SK-N-SH treated with all-trans-retinoic acid at 6 μM for 48 hours (cell line): ENCODE data around the gene SRRM2.
A peak's percentile ranks its signal among the peaks of the same experiment; 100 is the strongest.
"Not testable (repeated sequence)": the region's sequence is repeated elsewhere in the genome, so short reads cannot be mapped to it uniquely, and the experiment has no call there.

Experiments used
- ATAC-seq: fragments of 200-7000 bp; cut with Tn5 transposase; 3 replicates; pipeline ENCODE4 v1.9.1; 2020; ENCODE audit warnings: mild to moderate bottlenecking, moderate library complexity
- ARNTL ChIP-seq: fragments of 450-650 bp; formaldehyde crosslinking; IDR thresholded peaks from 2 replicates; pipeline ENCODE4 v1.5.0; 2020; ENCODE audit warnings: low read depth, mild to moderate bottlenecking, moderate library complexity, borderline replicate concordance
- BACH2 ChIP-seq: fragments of 250-450 bp; sonication (Bioruptor Pico); IDR thresholded peaks from 2 replicates; pipeline ENCODE4 v1.9.0; 2021; ENCODE audit warnings: mild to moderate bottlenecking, borderline replicate concordance
- ESRRG ChIP-seq: fragments of 250-450 bp; sonication (Bioruptor Pico); IDR thresholded peaks from 2 replicates; pipeline ENCODE4 v1.6.1; 2021; ENCODE audit warnings: mild to moderate bottlenecking
- GLIS3 ChIP-seq: fragments of 250-450 bp; sonication (Bioruptor Pico); IDR thresholded peaks from 2 replicates; pipeline ENCODE4 v1.5.0; 2020; ENCODE audit warnings: mild to moderate bottlenecking, moderate library complexity
- ISL1 ChIP-seq: fragments of 250-450 bp; sonication (Bioruptor Pico); IDR thresholded peaks from 2 replicates; pipeline ENCODE4 v2.1.2; 2022; ENCODE audit warnings: mild to moderate bottlenecking, moderate library complexity
- OSR1 ChIP-seq: fragments of 250-450 bp; sonication (Bioruptor Pico); IDR thresholded peaks from 2 replicates; pipeline ENCODE4 v1.8.0; 2022; ENCODE audit warnings: moderate library complexity, mild to moderate bottlenecking, inconsistent platforms
- PPARA ChIP-seq: fragments of 250-450 bp; sonication (Bioruptor Pico); IDR thresholded peaks from 2 replicates; pipeline ENCODE4 v1.5.0; 2020; ENCODE audit warnings: mild to moderate bottlenecking, borderline replicate concordance
- RARB ChIP-seq: fragments of 250-450 bp; sonication (Bioruptor Pico); IDR thresholded peaks from 2 replicates; pipeline ENCODE4 v1.8.0; 2021; ENCODE audit warnings: mild to moderate bottlenecking, moderate library complexity
- SNAI2 ChIP-seq: fragments of 250-450 bp; sonication (Bioruptor Pico); IDR thresholded peaks from 2 replicates; pipeline ENCODE4 v1.5.0; 2020; ENCODE audit warnings: mild to moderate bottlenecking, moderate library complexity
- TCF4 ChIP-seq: fragments of 250-450 bp; sonication (Bioruptor Pico); IDR thresholded peaks from 2 replicates; pipeline ENCODE4 v1.8.0; 2021; ENCODE audit warnings: mild to moderate bottlenecking, moderate library complexity, borderline replicate concordance
- TOX ChIP-seq: fragments of 250-450 bp; sonication (Bioruptor Pico); IDR thresholded peaks from 2 replicates; pipeline ENCODE4 v1.8.0; 2021; ENCODE audit warnings: mild to moderate bottlenecking, moderate library complexity, borderline replicate concordance
- ZC3H10 ChIP-seq: fragments of 250-450 bp; sonication (Bioruptor Pico); IDR thresholded peaks from 2 replicates; pipeline ENCODE4 v1.5.1; 2021; ENCODE audit warnings: mild to moderate bottlenecking, moderate library complexity
- ZFP30 ChIP-seq: fragments of 450-650 bp; formaldehyde crosslinking; IDR thresholded peaks from 2 replicates; pipeline ENCODE4 v1.5.0; 2022; ENCODE audit warnings: mild to moderate bottlenecking, moderate library complexity
- ZNF70 ChIP-seq: fragments of 450-650 bp; formaldehyde crosslinking; IDR thresholded peaks from 2 replicates; pipeline ENCODE4 v1.5.0; 2020; ENCODE audit warnings: mild to moderate bottlenecking, moderate library complexity
- TF ChIP-seq, protein P1 (sequence below): fragments of 250-450 bp; sonication (Bioruptor Pico); IDR thresholded peaks from 2 replicates; pipeline ENCODE4 v1.5.1; 2021; ENCODE audit warnings: mild to moderate bottlenecking, moderate library complexity
- TF ChIP-seq, protein P2 (sequence below): fragments of 250-450 bp; sonication (Bioruptor Pico); IDR thresholded peaks from 2 replicates; pipeline ENCODE4 v1.8.0; 2020; ENCODE audit warnings: mild to moderate bottlenecking, moderate library complexity, borderline replicate concordance
- TF ChIP-seq, protein P3 (sequence below): fragments of 250-450 bp; sonication (Bioruptor Pico); IDR thresholded peaks from 2 replicates; pipeline ENCODE4 v1.5.1; 2020; ENCODE audit warnings: low read depth, mild to moderate bottlenecking, moderate library complexity
- TF ChIP-seq, protein P4 (sequence below): fragments of 250-450 bp; sonication (Bioruptor Pico); IDR thresholded peaks from 2 replicates; pipeline ENCODE4 v1.5.0; 2020; ENCODE audit warnings: mild to moderate bottlenecking, moderate library complexity

SRRM2 gene

DNA sequence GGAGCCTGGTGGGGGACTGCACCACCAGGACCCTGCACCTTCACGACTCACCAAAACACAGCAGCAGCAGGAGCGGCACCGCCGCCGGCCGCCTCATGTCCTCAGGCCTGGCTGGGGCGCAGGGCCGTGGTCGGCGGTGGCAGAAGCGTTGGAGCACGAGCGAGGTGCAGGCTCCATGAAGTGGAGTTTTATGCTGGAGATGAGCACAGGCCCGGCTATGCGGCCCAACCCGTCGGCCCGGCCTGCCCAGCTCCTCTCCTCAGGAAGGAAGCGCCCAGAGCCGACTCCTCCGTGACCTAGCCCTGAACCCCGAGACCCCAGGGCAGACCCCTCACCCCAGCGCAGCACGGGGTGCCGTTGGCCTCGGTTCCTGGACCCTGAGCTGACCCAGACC lies 32.4 kb upstream of the SRRM2 start, which contains the start of gene PRSS27:
TSS of gene PRSS27 (minus strand) at position 161 of the 394 bp plus-strand sequence. CDS start at position 97, 64 bp downstream.
- no peak for TF ChIP-seq GLIS3 (CRISPR knock-in tag)
- TF ChIP-seq PPARA (CRISPR knock-in tag) = no peak
- no peak for TF ChIP-seq OSR1 (CRISPR knock-in tag)
- TF ChIP-seq, protein P1, sequence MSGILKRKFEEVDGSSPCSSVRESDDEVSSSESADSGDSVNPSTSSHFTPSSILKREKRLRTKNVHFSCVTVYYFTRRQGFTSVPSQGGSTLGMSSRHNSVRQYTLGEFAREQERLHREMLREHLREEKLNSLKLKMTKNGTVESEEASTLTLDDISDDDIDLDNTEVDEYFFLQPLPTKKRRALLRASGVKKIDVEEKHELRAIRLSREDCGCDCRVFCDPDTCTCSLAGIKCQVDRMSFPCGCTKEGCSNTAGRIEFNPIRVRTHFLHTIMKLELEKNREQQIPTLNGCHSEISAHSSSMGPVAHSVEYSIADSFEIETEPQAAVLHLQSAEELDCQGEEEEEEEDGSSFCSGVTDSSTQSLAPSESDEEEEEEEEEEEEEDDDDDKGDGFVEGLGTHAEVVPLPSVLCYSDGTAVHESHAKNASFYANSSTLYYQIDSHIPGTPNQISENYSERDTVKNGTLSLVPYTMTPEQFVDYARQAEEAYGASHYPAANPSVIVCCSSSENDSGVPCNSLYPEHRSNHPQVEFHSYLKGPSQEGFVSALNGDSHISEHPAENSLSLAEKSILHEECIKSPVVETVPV (CRISPR knock-in tag) = no peak
- TF ChIP-seq ESRRG (CRISPR knock-in tag) = no peak
- no peak for TF ChIP-seq TCF4 (CRISPR knock-in tag)
- TF ChIP-seq SNAI2 = no peak
- no peak for TF ChIP-seq ZFP30 (CRISPR knock-in tag)
- TF ChIP-seq BACH2 (CRISPR knock-in tag) = no peak
- TF ChIP-seq ZNF70 = no peak
- TF ChIP-seq ARNTL (CRISPR knock-in tag) = no peak
- no peak for TF ChIP-seq TOX (CRISPR knock-in tag)
- no peak for TF ChIP-seq ISL1 (CRISPR knock-in tag)
- TF ChIP-seq, protein P2, sequence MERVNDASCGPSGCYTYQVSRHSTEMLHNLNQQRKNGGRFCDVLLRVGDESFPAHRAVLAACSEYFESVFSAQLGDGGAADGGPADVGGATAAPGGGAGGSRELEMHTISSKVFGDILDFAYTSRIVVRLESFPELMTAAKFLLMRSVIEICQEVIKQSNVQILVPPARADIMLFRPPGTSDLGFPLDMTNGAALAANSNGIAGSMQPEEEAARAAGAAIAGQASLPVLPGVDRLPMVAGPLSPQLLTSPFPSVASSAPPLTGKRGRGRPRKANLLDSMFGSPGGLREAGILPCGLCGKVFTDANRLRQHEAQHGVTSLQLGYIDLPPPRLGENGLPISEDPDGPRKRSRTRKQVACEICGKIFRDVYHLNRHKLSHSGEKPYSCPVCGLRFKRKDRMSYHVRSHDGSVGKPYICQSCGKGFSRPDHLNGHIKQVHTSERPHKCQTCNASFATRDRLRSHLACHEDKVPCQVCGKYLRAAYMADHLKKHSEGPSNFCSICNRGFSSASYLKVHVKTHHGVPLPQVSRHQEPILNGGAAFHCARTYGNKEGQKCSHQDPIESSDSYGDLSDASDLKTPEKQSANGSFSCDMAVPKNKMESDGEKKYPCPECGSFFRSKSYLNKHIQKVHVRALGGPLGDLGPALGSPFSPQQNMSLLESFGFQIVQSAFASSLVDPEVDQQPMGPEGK (CRISPR knock-in tag) = no peak
- no peak for TF ChIP-seq RARB (CRISPR knock-in tag)
- TF ChIP-seq, protein P3, sequence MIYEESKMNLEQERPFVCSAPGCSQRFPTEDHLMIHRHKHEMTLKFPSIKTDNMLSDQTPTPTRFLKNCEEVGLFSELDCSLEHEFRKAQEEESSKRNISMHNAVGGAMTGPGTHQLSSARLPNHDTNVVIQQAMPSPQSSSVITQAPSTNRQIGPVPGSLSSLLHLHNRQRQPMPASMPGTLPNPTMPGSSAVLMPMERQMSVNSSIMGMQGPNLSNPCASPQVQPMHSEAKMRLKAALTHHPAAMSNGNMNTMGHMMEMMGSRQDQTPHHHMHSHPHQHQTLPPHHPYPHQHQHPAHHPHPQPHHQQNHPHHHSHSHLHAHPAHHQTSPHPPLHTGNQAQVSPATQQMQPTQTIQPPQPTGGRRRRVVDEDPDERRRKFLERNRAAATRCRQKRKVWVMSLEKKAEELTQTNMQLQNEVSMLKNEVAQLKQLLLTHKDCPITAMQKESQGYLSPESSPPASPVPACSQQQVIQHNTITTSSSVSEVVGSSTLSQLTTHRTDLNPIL = no peak

DNA sequence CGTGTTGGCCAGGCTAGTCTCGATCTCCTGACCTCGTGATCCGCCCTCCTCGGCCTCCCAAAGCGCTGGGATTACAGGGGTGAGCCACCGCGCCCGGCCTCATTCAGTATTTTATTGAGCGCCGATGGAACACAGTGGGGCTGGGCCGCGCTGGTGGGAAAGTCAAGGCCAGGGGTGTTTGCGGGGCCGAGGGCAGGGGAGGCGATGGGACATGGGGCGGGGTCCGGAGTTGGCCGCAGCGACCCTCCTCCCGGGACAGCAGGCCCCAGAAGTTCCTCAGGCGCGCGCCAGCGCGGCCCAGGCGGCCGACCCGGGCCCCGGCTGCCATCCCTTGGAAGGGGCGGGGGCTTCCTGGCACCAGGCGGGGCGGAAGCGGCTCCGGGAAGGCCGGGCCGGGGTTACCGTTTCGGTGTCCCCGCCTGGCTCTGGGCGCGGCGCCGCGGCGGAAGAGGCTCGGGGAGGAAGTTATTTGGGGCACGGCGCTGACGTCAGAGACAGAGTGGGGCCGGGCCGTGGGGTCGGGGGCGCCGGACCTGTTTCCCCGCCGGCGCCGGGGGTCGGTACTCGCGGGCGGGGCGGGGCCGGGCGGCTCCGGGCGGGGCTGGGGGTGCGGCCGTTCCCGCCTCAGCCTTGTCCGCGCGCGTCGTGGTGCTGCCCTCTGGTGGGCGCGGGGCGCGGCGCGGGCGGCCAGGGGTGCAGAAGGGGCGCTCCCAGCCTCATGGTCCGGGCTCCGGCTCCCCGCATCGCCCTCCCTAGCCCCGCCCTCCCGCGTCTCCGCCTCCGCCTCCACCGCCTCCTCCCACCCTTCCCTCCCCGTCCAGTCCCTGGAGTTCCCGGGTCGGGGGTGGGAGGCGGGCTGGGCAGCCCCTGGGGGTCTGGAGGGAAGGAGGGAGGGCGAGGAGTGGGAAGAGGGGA lies 31.5 kb upstream of the SRRM2 start:
- TF ChIP-seq, protein P4, sequence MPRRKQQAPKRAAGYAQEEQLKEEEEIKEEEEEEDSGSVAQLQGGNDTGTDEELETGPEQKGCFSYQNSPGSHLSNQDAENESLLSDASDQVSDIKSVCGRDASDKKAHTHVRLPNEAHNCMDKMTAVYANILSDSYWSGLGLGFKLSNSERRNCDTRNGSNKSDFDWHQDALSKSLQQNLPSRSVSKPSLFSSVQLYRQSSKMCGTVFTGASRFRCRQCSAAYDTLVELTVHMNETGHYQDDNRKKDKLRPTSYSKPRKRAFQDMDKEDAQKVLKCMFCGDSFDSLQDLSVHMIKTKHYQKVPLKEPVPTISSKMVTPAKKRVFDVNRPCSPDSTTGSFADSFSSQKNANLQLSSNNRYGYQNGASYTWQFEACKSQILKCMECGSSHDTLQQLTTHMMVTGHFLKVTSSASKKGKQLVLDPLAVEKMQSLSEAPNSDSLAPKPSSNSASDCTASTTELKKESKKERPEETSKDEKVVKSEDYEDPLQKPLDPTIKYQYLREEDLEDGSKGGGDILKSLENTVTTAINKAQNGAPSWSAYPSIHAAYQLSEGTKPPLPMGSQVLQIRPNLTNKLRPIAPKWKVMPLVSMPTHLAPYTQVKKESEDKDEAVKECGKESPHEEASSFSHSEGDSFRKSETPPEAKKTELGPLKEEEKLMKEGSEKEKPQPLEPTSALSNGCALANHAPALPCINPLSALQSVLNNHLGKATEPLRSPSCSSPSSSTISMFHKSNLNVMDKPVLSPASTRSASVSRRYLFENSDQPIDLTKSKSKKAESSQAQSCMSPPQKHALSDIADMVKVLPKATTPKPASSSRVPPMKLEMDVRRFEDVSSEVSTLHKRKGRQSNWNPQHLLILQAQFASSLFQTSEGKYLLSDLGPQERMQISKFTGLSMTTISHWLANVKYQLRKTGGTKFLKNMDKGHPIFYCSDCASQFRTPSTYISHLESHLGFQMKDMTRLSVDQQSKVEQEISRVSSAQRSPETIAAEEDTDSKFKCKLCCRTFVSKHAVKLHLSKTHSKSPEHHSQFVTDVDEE (CRISPR knock-in tag) = 0 out of 2 replicates have a peak, but pooled peaks have one; percentile 13
- TF ChIP-seq GLIS3 (CRISPR knock-in tag) = no peak
- ATAC-seq = peak; percentile 84

More for the DNA sequence above, 32.4 kb upstream of the SRRM2 start, which contains the start of gene PRSS27:
- ATAC-seq = no peak

DNA sequence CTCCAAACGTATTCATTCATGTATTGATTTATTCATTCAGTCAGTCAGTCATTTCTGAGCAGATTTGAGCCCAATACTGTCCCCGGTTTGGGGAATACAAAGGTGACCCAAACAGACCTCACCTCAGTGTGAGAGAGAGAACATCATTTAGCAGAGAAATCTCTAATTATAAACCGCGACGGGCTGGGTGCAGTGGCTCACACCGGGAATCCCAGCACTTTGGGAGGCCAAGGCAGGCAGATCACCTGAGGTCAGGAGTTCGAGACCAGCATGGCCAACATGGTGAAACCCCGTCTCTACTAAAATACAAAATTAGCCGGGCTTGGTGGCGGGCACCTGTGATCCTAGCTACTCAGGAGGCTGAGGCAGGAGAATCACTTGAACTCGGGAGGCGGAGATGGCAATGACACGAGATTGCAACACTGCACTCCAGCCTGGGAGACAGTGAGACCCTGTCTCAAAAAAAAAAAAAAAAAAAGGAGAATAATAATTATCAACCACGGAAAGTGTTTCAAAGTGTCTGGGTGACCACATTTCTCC lies 30.7 kb upstream of the SRRM2 start:
- ATAC-seq = not testable (repeated sequence)

DNA sequence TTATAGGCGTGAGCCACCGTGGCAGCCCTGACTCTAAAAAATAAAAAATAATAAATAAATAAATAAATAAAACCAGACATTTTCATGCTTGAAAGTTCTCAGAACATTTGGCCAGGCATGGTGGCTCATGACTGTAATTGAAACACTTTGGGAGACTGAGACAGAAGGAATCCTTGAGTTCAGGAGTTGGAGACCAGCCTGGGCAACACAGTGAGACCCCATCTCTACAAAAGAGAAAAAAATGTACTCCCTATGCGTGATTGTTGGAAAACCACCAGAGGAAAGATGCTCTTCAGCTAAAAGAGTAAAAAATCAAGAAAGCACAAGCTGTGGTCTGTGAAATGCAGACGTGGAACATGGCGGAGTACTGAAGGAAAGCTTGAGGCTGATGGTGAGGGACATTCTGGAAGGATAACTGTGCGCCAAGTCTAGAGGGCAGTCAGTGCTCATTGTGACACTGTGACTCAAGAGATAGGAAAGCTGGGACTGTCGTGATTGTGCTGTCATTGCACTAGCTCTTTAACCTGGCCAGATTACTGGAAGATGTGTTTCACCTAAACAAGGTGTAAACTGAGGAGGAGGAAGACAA lies 28.3 kb upstream of the SRRM2 start:
- no peak for ATAC-seq
- TF ChIP-seq ZNF70 (no peak), RARB (CRISPR knock-in tag) (no peak), ZC3H10 (CRISPR knock-in tag) (no peak), TOX (CRISPR knock-in tag) (no peak), PPARA (CRISPR knock-in tag) (no peak), SNAI2 (no peak), BACH2 (CRISPR knock-in tag) (no peak)
- TF ChIP-seq, protein P2 (CRISPR knock-in tag) = no peak
- TF ChIP-seq, protein P3 = no peak
- TF ChIP-seq, protein P4 (CRISPR knock-in tag) = no peak
